SK-N-SH treated with all-trans-retinoic acid at 6 μM for 48 hours (cell line): ENCODE data around the gene BNC2.

Experiments
- ATAC-seq: fragments of 200-7000 bp; cut with Tn5 transposase; 3 replicates; pipeline ENCODE4 v1.9.1; 2020; ENCODE audit warnings: mild to moderate bottlenecking, moderate library complexity
- ARNTL ChIP-seq: fragments of 450-650 bp; formaldehyde crosslinking; IDR thresholded peaks from 2 replicates; pipeline ENCODE4 v1.5.0; 2020; ENCODE audit warnings: low read depth, mild to moderate bottlenecking, moderate library complexity, borderline replicate concordance
- BACH2 ChIP-seq: fragments of 250-450 bp; sonication (Bioruptor Pico); IDR thresholded peaks from 2 replicates; pipeline ENCODE4 v1.9.0; 2021; ENCODE audit warnings: mild to moderate bottlenecking, borderline replicate concordance
- CSDC2 ChIP-seq: fragments of 250-450 bp; sonication (Bioruptor Pico); IDR thresholded peaks from 2 replicates; pipeline ENCODE4 v1.5.0; 2020; ENCODE audit warnings: mild to moderate bottlenecking, moderate library complexity
- CSRNP3 ChIP-seq: fragments of 250-450 bp; sonication (Bioruptor Pico); IDR thresholded peaks from 2 replicates; pipeline ENCODE4 v1.5.1; 2021; ENCODE audit warnings: mild to moderate bottlenecking, moderate library complexity
- ESRRG ChIP-seq: fragments of 250-450 bp; sonication (Bioruptor Pico); IDR thresholded peaks from 2 replicates; pipeline ENCODE4 v1.6.1; 2021; ENCODE audit warnings: mild to moderate bottlenecking
- GLIS3 ChIP-seq: fragments of 250-450 bp; sonication (Bioruptor Pico); IDR thresholded peaks from 2 replicates; pipeline ENCODE4 v1.5.0; 2020; ENCODE audit warnings: mild to moderate bottlenecking, moderate library complexity
- PPARA ChIP-seq: fragments of 250-450 bp; sonication (Bioruptor Pico); IDR thresholded peaks from 2 replicates; pipeline ENCODE4 v1.5.0; 2020; ENCODE audit warnings: mild to moderate bottlenecking, borderline replicate concordance
- SNAI2 ChIP-seq: fragments of 250-450 bp; sonication (Bioruptor Pico); IDR thresholded peaks from 2 replicates; pipeline ENCODE4 v1.5.0; 2020; ENCODE audit warnings: mild to moderate bottlenecking, moderate library complexity
- TCF4 ChIP-seq: fragments of 250-450 bp; sonication (Bioruptor Pico); IDR thresholded peaks from 2 replicates; pipeline ENCODE4 v1.8.0; 2021; ENCODE audit warnings: mild to moderate bottlenecking, moderate library complexity, borderline replicate concordance
- TOX ChIP-seq: fragments of 250-450 bp; sonication (Bioruptor Pico); IDR thresholded peaks from 2 replicates; pipeline ENCODE4 v1.8.0; 2021; ENCODE audit warnings: mild to moderate bottlenecking, moderate library complexity, borderline replicate concordance
- ZC3H10 ChIP-seq: fragments of 250-450 bp; sonication (Bioruptor Pico); IDR thresholded peaks from 2 replicates; pipeline ENCODE4 v1.5.1; 2021; ENCODE audit warnings: mild to moderate bottlenecking, moderate library complexity
- ZFP3 ChIP-seq: fragments of 250-450 bp; sonication (Bioruptor Pico); IDR thresholded peaks from 2 replicates; pipeline ENCODE4 v1.5.0; 2020; ENCODE audit warnings: mild to moderate bottlenecking, moderate library complexity
- ZNF565 ChIP-seq: fragments of 450-650 bp; formaldehyde crosslinking; conservative IDR thresholded peaks from 2 replicates; pipeline ENCODE4 v1.5.0; 2020; ENCODE audit warnings: low read depth, mild to moderate bottlenecking, moderate library complexity
- ZNF70 ChIP-seq: fragments of 450-650 bp; formaldehyde crosslinking; IDR thresholded peaks from 2 replicates; pipeline ENCODE4 v1.5.0; 2020; ENCODE audit warnings: mild to moderate bottlenecking, moderate library complexity
- TF ChIP-seq, protein P1 (sequence below): fragments of 250-450 bp; sonication (Bioruptor Pico); IDR thresholded peaks from 2 replicates; pipeline ENCODE4 v1.5.1; 2020; ENCODE audit warnings: low read depth, mild to moderate bottlenecking, moderate library complexity
- TF ChIP-seq, protein P2 (sequence below): fragments of 250-450 bp; sonication (Bioruptor Pico); IDR thresholded peaks from 2 replicates; pipeline ENCODE4 v1.8.0; 2021; ENCODE audit warnings: low read depth, mild to moderate bottlenecking, moderate library complexity, borderline replicate concordance
- TF ChIP-seq, protein P3 (sequence below): fragments of 250-450 bp; sonication (Bioruptor Pico); IDR thresholded peaks from 2 replicates; pipeline ENCODE4 v1.5.0; 2020; ENCODE audit warnings: mild to moderate bottlenecking, moderate library complexity

The BNC2 gene

GRCh38 chr9:16787724-16788123, 82.7 kb downstream of the BNC2 start (continued):
- no peak for TF ChIP-seq ARNTL
- TF ChIP-seq, all 23 proteins: peak for 0

- no peak for TF ChIP-seq GLIS3
- TF ChIP-seq, protein P1, sequence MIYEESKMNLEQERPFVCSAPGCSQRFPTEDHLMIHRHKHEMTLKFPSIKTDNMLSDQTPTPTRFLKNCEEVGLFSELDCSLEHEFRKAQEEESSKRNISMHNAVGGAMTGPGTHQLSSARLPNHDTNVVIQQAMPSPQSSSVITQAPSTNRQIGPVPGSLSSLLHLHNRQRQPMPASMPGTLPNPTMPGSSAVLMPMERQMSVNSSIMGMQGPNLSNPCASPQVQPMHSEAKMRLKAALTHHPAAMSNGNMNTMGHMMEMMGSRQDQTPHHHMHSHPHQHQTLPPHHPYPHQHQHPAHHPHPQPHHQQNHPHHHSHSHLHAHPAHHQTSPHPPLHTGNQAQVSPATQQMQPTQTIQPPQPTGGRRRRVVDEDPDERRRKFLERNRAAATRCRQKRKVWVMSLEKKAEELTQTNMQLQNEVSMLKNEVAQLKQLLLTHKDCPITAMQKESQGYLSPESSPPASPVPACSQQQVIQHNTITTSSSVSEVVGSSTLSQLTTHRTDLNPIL (CRISPR knock-in tag): no peak
- ATAC-seq: no peak
Measured at GRCh38 chr9:16784002-16784401, 86.5 kb downstream of the BNC2 start.

GRCh38 chr9:16782490-16782889, 88.0 kb downstream of the BNC2 start:
- TF ChIP-seq, protein P2, sequence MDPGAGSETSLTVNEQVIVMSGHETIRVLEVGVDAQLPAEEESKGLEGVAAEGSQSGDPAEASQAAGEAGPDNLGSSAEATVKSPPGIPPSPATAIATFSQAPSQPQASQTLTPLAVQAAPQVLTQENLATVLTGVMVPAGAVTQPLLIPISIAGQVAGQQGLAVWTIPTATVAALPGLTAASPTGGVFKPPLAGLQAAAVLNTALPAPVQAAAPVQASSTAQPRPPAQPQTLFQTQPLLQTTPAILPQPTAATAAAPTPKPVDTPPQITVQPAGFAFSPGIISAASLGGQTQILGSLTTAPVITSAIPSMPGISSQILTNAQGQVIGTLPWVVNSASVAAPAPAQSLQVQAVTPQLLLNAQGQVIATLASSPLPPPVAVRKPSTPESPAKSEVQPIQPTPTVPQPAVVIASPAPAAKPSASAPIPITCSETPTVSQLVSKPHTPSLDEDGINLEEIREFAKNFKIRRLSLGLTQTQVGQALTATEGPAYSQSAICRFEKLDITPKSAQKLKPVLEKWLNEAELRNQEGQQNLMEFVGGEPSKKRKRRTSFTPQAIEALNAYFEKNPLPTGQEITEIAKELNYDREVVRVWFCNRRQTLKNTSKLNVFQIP (CRISPR knock-in tag): no peak
- TF ChIP-seq BACH2 (CRISPR knock-in tag) (no peak), CSDC2 (CRISPR knock-in tag) (no peak), CSRNP3 (no peak), PPARA (CRISPR knock-in tag) (no peak)
- TF ChIP-seq, all 23 proteins: peak for 0
- no peak for ATAC-seq

GRCh38 chr9:16775330-16775729, 95.1 kb downstream of the BNC2 start:
- TF ChIP-seq, protein P1 (CRISPR knock-in tag): no peak
- TF ChIP-seq, protein P3, sequence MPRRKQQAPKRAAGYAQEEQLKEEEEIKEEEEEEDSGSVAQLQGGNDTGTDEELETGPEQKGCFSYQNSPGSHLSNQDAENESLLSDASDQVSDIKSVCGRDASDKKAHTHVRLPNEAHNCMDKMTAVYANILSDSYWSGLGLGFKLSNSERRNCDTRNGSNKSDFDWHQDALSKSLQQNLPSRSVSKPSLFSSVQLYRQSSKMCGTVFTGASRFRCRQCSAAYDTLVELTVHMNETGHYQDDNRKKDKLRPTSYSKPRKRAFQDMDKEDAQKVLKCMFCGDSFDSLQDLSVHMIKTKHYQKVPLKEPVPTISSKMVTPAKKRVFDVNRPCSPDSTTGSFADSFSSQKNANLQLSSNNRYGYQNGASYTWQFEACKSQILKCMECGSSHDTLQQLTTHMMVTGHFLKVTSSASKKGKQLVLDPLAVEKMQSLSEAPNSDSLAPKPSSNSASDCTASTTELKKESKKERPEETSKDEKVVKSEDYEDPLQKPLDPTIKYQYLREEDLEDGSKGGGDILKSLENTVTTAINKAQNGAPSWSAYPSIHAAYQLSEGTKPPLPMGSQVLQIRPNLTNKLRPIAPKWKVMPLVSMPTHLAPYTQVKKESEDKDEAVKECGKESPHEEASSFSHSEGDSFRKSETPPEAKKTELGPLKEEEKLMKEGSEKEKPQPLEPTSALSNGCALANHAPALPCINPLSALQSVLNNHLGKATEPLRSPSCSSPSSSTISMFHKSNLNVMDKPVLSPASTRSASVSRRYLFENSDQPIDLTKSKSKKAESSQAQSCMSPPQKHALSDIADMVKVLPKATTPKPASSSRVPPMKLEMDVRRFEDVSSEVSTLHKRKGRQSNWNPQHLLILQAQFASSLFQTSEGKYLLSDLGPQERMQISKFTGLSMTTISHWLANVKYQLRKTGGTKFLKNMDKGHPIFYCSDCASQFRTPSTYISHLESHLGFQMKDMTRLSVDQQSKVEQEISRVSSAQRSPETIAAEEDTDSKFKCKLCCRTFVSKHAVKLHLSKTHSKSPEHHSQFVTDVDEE (CRISPR knock-in tag): no peak
- TF ChIP-seq SNAI2 (CRISPR knock-in tag): no peak
- TF ChIP-seq ZNF70 (CRISPR knock-in tag): no peak
- no peak for TF ChIP-seq TCF4 (CRISPR knock-in tag)
- no peak for TF ChIP-seq ZC3H10 (CRISPR knock-in tag)
- TF ChIP-seq PPARA (CRISPR knock-in tag): no peak
- no peak for TF ChIP-seq ARNTL
- TF ChIP-seq ESRRG (CRISPR knock-in tag): no peak
- TF ChIP-seq, protein P2 (CRISPR knock-in tag): no peak
- no peak for TF ChIP-seq ZNF565 (CRISPR knock-in tag)
- TF ChIP-seq CSRNP3: no peak
- no peak for TF ChIP-seq ZFP3 (CRISPR knock-in tag)
- no peak for TF ChIP-seq TOX (CRISPR knock-in tag)
- no peak for TF ChIP-seq BACH2 (CRISPR knock-in tag)
- TF ChIP-seq CSDC2 (CRISPR knock-in tag): no peak
- no peak for ATAC-seq
